NCI-H526 treated with DMSO at 0.1 percent for 48 hours (cell line): ENCODE data around the gene UQCC2.
A peak's percentile ranks its signal among the peaks of the same experiment; 100 is the strongest.

Experiments
- DNase-seq: peaks from one replicate; lab custom pipeline; 2025; lab: John Stamatoyannopoulos, UW

UQCC2 gene

DNA sequence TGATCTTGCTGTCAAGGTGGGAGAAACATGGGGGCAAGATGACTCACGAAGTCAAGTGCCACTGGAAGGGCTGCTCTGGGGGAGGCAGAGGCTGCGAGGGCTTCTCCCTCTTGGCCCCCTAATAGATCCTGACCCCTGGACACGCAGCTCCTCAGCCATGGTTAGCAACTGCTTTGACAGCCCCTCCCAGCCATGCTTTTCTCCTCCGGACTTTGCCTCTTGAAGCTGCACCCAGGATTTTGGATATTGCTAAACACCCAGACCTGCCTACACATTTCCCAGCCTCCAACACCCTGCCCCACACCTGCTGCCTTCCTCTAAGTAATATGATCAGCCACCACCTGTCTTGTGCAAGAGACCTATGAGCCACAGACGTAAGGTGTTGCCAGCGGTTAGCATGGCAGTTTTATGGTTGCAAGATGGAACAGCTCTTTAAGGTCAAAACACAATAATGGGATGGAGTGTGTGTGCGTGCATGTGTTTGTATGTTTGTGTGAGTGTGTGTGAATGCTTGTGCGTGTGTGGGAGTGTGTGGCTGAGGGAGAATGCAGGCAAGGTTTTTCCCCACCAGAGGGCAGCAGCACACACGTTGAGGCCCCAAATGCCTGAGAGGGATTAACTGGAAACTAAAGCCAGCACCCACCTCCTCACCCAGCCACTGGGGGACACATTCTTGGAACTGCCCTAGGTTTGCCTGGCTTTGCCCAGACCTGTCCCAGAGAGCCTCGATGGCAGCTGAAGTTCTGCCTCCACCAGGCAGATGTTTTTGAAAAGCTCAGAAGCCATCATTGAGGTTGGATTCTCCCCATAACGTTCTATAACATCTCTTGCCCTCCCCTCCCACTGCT lies 32.7 kb upstream of the UQCC2 start:
- DNase-seq, result peak; percentile 88

DNA sequence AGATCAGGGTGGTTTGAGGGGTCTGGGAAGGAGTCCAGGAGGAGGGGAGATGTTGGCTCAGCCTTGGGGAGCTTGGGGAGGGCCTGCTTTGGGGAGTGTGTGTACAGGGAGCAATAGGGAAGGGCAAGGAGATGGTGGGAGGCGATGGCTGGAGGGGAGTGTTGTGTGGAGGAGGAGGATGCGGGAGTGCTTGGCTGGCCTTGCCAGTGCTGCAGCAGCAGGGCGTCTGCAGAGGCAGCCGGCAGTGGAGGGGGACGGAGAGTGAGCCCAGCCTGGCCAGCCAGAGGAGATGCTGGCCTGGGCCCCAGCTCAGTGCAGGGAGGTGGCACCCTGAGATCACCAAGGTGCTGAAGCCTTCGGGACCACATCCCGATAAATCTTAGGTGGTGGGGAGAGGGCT lies 31.3 kb upstream of the UQCC2 start:
- DNase-seq, result no peak

DNA sequence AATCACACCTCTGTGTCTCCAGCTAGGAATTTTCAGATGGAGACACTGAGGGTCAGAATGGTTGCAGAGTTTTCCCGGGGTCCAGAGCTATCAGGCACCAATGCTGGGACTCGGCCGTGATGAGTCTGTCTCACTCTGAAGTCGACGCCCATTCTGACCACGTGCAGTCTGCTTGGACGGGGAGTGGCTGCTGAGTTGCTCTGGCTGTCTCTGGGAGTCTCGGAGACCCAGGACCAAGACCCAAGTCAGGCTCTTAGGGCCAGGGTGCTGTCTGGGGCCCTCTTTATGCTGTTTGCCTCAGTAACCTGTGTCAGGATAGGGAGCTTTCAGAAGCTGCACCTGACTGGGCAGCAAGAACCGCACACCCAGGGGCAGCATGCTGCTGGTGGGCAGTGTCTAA lies 30.6 kb upstream of the UQCC2 start:
- DNase-seq, result no peak

DNA sequence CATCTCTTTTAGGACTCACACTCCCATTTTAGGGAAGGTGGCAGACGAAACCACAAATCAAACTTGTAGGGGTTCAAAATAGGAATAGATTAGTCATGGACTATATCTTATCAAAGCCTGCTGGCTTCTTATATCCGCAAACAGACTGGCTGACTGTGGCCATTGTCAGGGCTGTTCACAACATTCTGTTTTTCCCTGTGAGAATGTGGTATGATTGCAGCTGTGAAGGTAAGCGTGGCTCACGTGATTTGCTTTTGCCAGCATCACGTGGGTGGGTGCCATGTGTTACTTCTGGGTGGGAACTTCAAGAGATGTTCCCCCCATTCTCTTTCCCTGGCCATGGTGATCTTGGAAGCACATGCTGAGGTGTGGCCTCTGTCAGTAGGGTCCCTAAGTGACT lies 29.3 kb upstream of the UQCC2 start:
- DNase-seq, result no peak

DNA sequence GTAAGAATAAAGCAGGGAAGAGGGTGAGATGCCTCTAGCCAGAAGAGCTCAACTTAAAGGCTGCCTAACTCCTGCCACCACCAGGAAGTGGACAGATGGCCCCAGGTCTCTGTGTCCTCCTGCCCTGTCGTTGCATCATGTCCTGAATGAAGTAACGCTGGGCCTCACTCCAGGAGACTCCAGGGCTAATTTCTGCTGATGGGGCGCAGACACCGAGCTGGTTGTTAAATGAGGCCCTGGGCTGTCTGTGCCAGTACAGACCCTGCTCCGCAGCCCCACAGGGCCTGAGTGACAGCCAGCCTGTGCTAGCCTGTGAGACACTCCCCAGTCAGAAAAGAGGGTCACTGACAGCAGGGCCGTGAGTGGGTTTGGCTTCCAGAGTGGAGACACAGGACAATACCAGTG lies 28.7 kb upstream of the UQCC2 start:
- DNase-seq, result no peak

DNA sequence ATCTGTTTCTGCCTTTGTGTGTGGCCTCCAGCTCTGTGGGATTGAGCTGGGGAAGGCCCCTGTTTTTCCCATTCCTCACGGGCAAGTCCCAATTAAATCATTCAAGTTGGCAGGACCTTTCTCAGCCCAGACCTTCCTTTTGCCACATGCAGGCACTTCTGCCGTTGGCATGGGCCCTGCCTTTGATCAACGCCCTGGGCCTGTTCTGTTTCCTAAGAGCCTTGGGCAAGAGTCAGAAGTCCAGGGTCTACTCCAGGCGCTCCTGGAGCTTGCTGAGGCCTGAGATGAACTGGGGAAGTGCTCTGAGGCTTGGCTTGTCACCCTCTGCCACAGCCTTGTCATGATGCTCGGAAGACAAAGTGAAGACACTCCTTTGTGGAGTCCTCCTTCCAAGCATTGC lies 28.1 kb upstream of the UQCC2 start:
- DNase-seq, result no peak

DNA sequence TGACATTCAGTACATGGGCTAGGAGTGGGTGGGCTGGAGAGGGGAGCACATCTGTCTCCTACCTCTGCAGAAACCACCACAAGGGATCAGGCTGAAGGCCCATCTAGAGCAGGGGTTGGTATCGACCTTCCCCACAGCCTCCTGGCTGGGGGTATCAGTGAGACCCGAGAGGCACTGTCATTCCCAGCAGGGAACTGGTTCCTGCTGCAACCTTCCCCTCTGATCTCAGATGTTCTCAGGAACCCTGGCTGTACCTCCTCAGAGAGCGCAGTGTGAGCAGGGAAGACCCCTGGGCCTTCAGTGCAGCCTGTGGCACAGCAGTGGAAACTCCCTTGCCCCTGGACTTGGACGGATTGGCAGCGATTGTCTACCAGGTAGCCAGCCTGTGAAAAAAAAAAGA lies 27.4 kb upstream of the UQCC2 start:
- DNase-seq, result no peak

DNA sequence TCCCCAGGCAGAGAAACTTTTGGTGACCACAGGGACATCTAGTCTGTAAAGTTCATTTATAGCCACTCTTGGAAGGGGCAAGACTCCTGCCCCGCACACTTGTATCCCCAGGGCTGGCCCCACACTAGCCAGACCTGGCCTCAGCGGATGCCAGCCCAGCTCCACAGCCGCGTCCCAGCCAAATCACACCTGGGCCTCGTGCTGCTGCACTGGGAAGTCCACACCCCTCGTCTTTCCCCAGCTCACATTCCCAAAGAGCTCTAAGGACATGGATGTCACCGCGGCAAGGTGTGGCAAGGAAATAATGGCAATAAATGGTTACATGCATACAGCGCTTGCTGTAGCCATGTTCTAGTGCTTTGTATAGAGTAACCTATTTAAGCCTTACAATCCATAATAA lies 26.7 kb upstream of the UQCC2 start:
- no peak for DNase-seq

DNA sequence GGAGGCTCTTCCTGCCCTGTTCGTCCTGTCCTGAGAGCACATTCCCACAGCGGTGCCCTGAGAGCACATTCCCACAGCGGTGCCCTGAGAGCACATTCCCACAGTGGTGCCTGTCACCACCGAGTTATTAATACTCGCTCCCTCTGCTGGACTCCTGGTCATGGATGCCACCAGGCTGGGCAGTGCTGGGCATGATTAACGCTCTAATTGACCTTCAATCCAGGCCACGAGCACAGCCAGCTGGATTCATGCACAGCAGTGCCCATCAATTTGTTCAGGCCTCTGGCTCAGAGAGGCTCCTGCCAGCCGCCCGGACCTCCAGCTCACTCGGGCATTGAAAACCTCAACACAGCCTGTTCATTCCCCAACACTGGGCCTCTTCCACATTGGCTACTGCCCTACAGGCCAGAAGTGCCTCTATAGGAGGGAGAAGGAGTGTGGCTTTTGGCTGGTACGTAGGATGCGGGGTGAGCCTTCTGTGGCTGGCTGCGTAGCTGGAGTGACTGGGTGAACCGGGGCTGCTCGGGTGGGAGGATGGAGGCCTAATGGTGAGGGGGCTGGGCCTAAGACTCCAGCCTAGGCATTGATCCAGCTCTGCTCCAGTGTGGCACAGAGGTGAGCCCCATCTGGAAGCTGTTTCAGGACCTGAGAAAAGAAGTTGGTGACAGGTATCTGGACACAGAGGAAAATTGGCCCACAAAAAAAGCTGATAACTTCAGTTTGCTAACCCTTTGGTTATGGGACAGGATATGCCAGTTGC lies 25.9 kb upstream of the UQCC2 start:
- DNase-seq, result no peak

DNA sequence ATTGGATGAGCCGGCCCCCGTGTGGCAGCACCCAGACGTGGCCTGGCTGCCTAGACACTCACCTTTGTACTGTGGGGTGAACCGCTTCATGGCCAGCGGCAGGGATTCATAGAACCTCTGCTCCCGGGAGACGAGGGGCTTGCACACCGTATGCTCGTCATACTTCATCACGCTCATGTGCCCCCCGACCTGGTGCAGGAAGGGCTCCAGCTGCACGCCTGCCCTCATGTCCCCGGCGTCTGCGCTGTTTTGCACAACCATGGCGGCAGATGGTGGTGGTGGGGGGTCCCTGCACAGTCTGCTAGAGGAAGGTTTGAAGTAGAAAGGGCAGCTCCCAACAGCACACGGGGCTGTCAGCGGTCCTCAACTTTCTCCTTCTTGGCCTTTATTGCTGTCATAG lies 23.7 kb upstream of the UQCC2 start:
- DNase-seq, result no peak

DNA sequence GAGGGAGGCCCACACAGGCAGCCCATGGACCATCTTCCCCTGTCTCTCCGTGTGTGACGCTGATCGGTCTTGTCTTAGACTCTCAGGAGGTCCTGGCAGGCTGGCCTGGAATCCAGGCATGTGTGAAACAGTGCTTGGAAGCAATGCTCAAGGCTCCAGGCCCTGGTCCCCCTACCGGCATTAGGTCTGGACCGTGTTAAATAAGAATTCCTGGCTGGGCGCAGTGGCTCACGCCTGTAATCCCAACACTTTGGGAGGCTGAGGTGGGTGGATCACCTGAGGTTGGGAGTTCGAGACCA lies 22.2 kb upstream of the UQCC2 start:
- no peak for DNase-seq

DNA sequence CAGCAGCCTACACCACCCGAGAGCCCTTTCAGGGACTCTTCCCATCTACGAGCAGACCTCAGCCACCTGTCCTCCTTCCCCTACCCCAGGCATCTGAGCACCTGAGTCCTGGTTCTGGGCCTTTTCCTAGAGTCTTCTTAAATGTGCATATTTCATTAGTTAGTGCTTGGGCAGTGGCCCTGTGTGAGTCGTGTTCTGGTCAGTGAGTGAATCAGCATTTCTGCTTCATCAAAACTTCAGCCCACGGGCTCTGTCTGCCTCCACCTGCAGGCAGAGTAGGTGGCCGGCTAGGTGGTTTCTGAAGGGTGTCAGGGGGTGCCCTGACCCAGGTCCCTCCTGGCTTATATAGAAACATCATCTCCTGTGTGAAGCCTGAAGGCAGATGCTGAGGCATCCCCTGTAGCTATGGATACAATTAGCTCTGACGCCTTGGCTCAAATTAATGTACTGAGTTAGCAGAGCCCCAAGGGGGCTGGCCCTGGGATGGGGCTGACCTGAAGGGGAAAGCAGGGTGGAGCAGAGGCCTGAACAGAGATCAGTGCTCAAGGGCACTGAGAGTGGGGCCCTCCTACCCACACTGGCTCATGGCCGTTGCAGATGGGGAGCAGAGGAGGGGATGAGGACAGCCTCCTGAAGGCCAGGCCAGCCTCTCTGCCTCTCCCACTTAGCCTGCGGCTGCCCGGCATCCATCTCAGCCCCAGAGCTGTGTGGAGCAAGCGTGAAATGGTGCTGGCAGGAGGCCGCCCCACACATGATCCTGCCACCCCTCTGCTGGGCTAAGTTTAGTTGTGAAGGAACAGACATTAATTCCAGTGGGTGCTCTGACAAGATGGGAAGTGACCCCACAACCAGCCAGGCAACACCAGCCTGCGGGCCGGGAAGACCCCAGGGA lies 21.6 kb upstream of the UQCC2 start:
- DNase-seq, result no peak

DNA sequence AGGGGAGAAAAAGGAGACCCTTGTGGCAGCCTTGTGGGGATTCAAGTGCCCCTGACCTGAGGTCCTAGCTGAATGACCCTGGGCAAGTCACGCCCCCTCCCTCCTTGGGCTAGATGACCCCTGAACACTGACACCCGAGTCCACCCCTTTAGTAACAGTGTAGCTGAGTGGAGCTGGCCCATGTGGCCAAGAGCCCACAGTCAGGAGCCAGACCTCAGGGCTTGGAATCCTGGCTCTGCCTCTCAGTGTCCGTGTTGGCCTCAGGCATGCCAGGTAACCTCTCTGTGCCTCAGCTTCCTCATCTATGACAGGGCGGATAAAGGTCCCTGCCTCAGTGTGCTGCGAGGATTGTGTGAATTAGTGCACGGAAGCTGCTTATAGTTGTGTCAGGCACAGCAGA lies 20.9 kb upstream of the UQCC2 start:
- DNase-seq, result no peak

DNA sequence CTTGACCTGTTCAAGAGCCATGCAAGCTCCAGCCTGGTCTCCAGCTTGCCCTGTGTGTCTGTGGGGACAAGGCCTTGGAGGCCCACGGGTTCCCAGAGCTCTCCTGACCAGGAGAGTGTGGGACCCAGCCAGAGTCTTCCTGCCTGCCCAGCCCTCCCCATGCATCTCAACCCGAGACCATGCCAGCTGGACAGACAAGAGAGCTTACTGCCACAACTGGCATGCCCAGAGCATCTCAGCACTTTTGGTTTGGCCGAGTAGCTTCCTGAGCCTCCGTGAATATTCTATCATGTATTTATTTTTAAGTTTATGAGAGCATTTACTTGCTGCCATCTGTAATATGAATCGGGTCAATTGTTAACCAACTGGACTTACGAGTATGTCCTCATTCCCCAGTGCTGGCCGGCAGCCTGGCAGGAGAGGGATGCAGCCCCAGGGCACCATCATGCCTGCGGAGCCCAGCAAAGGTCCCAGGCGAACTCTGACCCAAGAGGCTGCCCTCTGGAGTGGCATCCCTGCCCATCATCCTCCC lies 20.3 kb upstream of the UQCC2 start:
- DNase-seq, result no peak

DNA sequence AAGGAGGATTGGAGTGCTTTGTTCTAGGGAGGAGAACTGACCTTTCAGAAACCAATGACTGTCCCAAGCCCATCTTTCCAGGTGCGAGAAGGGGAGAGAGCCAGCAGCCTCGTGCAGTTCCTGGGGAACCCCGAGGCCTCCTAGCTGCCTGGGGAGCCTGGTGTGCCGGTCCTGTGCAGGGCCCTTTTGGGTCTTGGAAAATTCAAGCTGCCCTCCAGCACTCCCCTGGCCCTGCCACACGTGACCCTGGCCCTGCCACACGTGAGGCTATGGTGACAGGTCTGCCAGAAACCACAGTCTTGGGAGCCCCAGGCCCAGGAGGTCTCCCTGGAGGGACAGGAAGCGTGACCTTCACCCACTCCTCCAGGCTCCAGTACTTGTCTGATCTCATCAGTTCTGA lies 19.5 kb upstream of the UQCC2 start:
- no peak for DNase-seq

DNA sequence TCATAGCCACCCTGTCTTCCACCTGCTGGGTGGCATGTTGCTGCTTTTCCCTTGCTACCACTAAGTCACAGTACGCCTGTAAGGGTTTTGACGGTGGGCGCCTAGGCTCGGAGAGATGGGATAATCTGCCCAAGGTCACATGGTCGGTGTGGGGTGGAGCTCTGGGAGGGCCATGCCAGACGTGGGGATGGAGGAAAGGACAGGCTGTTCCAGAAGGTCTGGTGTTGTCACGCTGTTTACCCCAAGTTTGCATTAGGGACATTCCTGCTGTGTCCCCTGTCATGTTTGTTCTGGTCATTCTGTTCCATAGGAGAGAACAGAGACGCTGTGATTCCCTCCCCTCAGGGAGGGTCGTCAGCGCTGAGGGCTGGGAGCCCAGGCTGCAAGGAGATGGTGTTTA lies 19.1 kb upstream of the UQCC2 start:
- no peak for DNase-seq

DNA sequence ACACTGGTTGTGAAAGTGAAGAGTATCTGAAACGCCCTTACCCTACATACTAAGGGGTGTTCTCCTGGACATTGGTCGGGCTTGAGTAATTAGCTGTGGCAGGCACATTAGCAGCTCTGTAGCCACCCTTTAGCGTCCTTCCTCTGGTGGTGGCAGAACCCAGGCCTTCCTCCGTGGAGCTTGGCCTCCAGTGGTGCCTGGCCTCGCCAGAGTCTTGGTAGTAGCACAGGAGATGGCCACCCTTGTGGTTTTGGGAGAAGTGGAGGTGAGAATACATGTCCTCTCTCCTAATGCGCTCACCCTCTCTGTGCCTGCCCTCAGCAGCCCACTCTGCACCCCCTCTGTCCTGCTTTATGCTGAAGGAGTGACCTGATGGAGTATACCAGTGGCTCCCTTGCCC lies 17.6 kb upstream of the UQCC2 start:
- no peak for DNase-seq

DNA sequence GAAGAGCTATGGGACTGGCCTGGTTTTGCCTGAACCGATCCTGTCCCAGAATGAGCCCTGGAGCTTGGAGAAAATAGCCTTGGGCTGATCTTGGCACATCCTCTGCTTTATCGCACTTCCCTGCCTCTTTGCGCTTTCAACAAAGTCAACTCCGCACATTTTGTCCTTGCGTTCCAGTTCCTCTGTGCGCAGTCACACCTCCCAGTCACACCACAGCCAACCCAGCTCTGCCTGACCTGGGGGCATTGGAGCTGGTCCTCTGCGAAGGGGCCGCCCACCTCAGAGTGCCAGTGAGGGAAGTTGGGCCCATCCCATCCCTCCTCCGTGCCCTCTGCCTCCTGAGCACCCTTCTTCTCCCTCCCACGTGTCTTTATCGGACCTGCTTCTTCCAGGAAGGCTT lies 16.9 kb upstream of the UQCC2 start:
- no peak for DNase-seq

DNA sequence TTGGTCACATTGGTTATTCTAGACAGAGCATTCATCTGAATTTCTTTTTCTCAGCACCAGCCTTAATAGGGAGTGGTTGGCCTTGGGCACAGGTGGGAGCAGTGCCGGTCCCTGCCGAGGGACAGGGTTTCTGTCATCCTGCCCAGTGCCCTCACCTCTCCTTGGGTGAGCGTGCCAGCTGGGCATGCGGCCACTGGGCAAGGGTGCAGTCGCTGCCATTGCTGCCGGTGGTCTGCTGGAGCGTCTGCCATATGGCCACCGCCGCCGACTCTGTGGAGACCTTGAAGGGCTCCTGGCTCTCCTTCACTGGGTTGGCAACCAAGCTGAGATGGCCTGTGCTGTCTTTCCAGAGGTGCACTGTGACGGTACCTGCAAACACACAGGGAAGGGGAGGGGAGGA lies 16.4 kb upstream of the UQCC2 start:
- DNase-seq, result no peak

DNA sequence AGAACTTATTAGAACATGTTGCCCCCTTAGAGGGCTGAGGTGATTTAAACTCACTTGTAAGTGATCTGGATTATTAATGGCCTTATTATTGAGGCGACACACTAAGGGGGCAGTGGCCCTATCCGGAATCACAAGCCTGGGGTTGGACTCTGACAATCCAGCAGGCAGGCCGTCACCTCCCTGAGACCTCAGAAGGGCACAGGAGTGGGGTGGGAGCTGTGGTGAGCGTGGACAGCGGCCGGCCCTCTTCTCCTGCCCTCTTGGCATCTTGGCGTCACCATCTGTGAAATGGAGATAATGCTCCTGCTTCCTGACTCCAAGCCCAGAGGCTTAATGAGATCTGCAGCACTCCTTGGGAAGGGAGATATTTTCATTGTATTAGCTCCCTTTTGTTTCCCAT lies 15.6 kb upstream of the UQCC2 start:
- DNase-seq, result no peak

DNA sequence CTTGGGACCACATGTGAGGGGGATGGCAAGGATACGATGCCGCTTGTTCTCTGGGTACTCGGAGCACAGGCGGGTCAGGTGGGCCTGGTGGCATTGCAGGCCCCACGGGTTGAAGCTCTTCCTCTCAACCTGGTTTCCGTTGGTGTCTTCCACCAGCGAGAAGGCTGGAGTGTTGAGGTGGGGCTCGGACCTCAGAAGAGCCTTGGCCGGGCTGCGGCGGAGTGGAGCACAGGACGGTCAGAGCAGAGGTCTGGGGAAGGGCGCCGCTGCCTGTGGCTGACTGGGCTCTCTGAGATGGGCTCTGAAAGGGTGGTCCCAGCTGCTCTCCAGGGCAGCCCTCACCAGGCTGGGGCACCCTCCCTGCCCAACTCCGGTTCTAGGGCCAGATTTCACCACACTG lies 15.2 kb upstream of the UQCC2 start:
- DNase-seq, result no peak

DNA sequence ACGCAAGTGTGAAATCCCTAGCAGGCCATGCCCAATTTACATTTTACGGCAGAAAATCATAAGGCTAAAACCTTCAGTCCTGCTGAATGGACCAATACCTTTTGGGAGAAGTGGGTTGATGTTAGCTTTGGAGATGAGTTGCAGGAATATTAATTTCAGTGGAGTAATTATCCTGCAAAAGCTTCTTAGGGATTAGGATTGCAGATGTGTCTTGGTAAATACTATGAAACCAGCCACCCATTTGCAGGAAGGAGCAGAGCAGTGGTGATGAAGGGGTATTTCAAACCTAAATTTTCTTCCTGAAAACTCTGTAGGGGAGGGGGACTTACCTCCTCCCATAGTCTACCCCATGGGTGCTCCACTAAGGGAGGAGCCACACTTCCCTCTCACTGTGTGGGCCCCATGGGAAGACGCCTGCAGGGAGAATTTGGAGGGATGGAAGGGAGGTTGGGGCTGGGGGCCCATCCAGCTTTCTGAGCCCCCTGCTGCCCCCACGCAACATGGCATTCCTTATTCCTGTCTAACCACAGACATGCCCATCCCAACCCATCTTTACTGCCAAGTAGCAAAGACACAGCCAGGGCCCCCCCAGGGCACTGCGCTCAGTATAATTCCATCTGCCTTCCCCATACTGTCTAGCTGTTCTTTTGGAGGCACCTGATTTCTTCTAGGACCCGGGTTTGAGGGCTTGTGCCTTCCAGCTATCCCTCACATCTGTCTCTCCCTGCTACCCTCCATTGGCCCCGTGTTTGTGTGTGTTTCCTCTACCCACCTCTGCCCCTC lies 14.6 kb upstream of the UQCC2 start:
- DNase-seq, result no peak
